RKO (cell line): ENCODE data around the gene ACAD10.
"Not testable (repeated sequence)": the region's sequence is repeated elsewhere in the genome, so short reads cannot be mapped to it uniquely, and the experiment has no call there.

ENCODE experiments used
- DNase-seq: peaks from one replicate; pipeline ENCODE4 v3.0.0-alpha.2; 2016; ENCODE audit warnings: low spot score

ACAD10 gene

GRCh38 chr12:111685811-111686573 is at the start of gene ACAD10, which contains the start of gene BRAP:
ACAD10 (plus strand) TSS chr12:111686053; CDS start chr12:111692710, 6,657 bp downstream.
BRAP (minus strand) TSS chr12:111685956; CDS start chr12:111685792, 164 bp downstream.
- peak; percentile 95 for DNase-seq

- DNase-seq: no peak
Measured at GRCh38 chr12:111636209-111636945, 49.5 kb upstream of the ACAD10 start.

DNA sequence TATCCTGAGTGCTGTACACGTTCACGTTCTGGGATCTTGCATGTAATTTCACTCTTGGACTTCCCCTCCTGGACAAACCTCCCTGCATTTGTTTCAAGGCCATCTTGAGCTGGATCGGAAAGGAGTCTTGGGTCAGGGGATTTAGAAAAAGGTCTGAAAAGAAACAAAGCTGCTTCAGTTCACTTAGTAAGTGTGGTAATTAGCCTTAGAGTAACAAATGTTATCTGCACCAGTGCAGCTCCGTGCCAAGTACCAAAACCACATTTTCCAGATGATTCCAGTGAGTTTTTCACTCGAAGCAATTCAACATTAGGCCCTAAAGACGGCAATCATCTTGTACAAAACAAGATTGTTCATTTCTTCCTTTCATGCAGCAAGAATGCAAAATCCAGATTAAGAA is 47.3 kb upstream of the ACAD10 start:
- DNase-seq: no peak

DNA sequence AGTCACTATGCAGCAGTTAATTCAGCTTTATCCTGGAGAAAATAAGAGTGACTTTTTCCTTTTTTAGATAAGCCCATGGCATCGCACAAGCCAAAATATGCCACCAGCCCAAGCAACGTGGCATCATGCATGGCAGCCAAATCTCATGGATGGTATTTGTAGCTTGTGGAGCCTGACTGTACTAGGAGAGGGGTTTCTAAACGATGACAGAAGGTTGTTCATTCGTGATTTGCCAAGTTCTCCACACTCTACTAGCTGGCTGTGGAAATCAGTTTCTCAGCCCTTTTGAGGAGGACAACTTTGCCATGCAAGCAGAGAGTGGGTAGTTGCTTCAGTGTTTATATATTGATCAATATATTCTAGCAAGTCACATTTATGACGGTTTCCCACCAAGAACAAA is 45.3 kb upstream of the ACAD10 start:
- DNase-seq: no peak

GRCh38 chr12:111642681-111643426 is 43.0 kb upstream of the ACAD10 start:
- no peak for DNase-seq

- no peak for DNase-seq
Measured at GRCh38 chr12:111643427-111643826, 42.4 kb upstream of the ACAD10 start.

GRCh38 chr12:111645433-111645832 is 40.4 kb upstream of the ACAD10 start:
- no peak for DNase-seq

- no peak for DNase-seq
Measured at GRCh38 chr12:111650912-111651311, 34.9 kb upstream of the ACAD10 start.

GRCh38 chr12:111652530-111652929 is 33.3 kb upstream of the ACAD10 start:
- not testable (repeated sequence) for DNase-seq

DNA sequence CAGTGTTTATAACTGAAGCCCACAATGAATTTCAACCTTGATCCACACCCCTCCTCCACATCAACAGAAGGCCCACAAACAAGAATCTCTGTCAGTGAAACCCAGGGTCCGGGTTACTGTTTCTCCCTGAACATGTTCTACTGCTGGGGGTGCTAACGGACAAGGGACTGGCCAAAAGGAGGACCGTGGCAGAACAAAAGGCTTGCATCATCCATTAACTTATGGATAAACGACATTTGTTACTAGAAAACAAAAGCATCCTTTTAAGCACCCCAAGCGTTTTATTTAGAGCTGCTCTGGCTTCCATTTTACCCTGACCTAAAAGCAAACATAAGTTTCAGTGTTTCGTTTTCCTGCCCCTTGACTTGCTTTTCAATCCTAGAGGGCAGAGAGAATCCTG is 32.3 kb upstream of the ACAD10 start:
- DNase-seq: no peak

- no peak for DNase-seq
Measured at GRCh38 chr12:111655356-111655755, 30.5 kb upstream of the ACAD10 start.

DNA sequence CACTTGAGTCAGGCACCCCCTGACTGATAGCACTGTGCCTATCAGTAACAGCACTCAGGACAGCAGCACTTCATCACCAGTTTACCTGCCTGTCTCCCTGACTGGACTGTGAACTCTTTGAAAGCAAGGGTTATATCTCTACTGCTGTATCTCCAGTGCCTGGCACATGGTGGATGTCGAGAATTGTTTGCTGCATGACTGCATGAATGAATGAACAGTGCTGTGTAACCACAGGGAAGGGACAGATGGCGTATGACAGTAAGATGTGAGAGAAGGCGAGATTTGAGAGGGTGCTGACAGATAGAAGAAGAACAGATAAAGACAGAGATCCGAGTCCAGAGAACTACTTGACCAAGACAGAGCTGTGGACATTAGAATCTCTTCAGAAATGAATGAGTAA is 29.8 kb upstream of the ACAD10 start:
- no peak for DNase-seq

- no peak for DNase-seq
Measured at GRCh38 chr12:111664499-111664898, 21.4 kb upstream of the ACAD10 start.

GRCh38 chr12:111664961-111665865 is 20.6 kb upstream of the ACAD10 start:
- DNase-seq: no peak

- DNase-seq: no peak
Measured at GRCh38 chr12:111672822-111673381, 13.0 kb upstream of the ACAD10 start.

GRCh38 chr12:111673503-111673902 is 12.3 kb upstream of the ACAD10 start:
- DNase-seq: peak; percentile 20

GRCh38 chr12:111677186-111677585 is 8.7 kb upstream of the ACAD10 start:
- no peak for DNase-seq

DNA sequence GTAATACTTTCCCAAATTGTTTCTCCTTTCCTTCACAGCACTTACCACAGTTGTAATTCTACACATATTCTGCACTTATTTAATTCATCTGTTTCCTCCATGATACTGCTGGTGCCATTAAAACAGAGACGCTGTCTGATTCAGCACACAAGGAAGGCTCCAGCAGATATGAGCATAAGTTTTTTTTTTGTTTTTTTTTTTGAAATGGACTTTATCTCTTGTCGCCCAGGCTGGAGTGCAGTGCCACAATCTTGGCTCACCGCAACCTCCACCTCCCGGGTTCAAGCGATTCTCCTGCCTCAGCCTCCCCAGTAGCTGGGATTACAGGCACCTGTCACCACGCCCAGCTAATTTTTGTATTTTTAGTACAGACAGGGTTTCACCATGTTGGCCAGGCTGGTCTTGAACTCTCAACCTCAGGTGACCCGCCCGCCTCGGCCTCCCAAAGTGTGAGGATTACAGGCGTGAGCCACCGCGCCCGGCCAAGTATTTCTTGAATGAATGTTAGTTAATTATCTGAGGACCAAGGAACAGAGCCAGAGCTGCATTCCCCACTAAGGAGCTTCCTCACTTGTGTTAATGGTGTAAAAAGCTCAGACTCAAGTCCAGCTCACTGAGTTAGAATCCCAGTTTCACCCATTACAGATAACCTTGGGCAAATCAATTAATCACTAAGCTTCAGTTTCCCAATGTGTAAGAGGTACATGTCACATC is 1.2 kb upstream of the ACAD10 start:
- DNase-seq: peak; percentile 23

DNA sequence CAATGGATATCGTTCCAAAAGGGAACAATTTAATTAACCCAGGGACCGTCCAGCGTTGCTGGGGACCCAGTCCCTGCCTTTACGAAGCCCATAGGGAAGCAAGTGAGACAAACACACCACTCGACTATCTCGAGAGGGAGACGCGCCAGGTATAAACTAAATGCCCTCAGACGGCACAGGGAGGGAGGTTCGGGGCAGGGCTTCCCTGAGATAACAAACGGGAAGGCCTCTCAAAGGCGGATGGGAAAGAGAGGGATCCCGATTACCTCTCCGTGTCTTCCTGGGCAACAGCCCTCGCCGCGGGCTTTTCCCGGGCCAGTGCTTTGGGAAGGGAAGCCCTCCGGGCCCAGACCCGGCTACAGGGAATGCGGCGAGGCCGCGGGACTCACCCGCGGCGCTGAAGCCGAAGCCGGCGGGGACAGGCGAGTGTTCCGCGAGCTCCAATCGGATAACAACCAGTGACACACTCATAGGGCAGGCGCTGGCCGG is 487 bp upstream of the ACAD10 start:
- DNase-seq: no peak

DNA sequence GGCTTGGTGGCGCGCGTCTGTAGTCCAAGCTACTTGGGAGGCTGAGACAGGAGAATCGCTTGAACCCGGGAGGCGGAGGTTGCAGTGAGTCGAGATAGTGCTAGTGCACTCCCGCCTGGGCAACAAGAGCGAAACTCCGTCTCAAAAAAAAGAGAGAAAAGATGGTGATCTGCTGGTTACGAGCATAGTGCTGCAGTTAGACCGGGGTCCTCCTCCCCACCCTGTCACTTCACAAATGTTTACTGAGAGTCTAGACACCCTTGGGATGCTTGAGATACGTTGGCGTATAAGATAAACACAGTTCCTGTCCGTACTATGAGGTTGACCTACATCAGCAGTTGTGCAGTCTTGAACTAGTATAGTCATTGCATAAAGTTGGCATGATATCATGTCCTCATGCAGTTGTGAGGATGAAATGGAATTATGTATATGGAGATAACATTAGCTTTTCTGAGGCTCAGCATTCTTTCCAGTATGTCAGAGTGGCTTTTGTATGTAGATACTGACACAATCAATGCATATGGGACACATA is 787 bp downstream of the ACAD10 start:
- peak; percentile 46 for DNase-seq
